PC-9 (cell line): Measurements from ENCODE around the gene MRM2.

Experiments
- EZH2 ChIP-seq: fragments of 200-600 bp; sonication (generic); IDR thresholded peaks from 2 replicates; pipeline ENCODE4 v1.8.0; 2017; ENCODE audit warnings: antibody characterized with exemption, low read depth
- TF ChIP-seq, protein P1 (sequence below): fragments of 200-600 bp; sonication (generic); conservative IDR thresholded peaks from 2 replicates; pipeline ENCODE4 v1.6.1; 2017; ENCODE audit warnings: mixed run types, antibody characterized with exemption, mild to moderate bottlenecking, moderate library complexity

DNA sequence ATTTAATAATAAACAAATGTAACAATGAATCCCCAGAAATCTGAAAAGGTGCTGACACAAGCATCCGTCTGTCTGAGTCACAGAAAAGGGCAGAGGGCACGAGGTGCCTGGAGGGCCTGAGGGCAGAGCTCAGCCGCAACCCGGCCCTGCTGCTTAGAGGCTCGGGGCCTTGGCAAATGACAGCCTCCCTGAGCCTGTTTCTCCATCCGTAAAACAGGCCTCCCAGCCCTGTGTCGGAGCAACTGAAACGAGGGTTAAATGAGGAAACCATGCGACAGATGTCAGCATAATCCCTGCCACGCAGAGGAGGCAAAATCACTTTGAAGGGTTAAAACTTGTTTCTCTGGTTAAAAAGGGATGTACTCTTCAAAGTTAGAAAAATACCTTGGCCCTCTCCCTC, 24.9 kb upstream of the MRM2 start:
- TF ChIP-seq, protein P1, sequence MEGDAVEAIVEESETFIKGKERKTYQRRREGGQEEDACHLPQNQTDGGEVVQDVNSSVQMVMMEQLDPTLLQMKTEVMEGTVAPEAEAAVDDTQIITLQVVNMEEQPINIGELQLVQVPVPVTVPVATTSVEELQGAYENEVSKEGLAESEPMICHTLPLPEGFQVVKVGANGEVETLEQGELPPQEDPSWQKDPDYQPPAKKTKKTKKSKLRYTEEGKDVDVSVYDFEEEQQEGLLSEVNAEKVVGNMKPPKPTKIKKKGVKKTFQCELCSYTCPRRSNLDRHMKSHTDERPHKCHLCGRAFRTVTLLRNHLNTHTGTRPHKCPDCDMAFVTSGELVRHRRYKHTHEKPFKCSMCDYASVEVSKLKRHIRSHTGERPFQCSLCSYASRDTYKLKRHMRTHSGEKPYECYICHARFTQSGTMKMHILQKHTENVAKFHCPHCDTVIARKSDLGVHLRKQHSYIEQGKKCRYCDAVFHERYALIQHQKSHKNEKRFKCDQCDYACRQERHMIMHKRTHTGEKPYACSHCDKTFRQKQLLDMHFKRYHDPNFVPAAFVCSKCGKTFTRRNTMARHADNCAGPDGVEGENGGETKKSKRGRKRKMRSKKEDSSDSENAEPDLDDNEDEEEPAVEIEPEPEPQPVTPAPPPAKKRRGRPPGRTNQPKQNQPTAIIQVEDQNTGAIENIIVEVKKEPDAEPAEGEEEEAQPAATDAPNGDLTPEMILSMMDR = no peak
- TF ChIP-seq EZH2 = no peak
